ENCODE data around the gene SPOCK1.

SPOCK1 gene

GRCh38 chr5:137506296-137506695 is 7.2 kb upstream of the SPOCK1 start:
- TF ChIP-seq REST (IDR thresholded peaks at IDR 0.05; ENCODE audit: insufficient read depth in 1 of 2, low read depth in 2 of 2, low read length in 2 of 2) (no peak), TAF1 (IDR thresholded peaks at IDR 0.05; ENCODE audit: borderline replicate concordance, insufficient read depth, low read length) (no peak), FOXP2 (optimal IDR thresholded peaks at IDR 0.05; ENCODE audit: borderline replicate concordance, extremely low read depth, extremely low read length, insufficient read depth) (no peak), POLR2AphosphoS5 (IDR thresholded peaks at IDR 0.05; ENCODE audit: low read depth, low read length) (no peak), SIN3A (IDR thresholded peaks at IDR 0.05; ENCODE audit: borderline replicate concordance, insufficient read depth, low read length) (no peak)

- TF ChIP-seq SIN3A (IDR thresholded peaks at IDR 0.05; ENCODE audit: borderline replicate concordance, insufficient read depth, low read length), result no peak
- TF ChIP-seq TAF1 (IDR thresholded peaks at IDR 0.05; ENCODE audit: borderline replicate concordance, insufficient read depth, low read length), result no peak
- TF ChIP-seq REST (IDR thresholded peaks at IDR 0.05; ENCODE audit: insufficient read depth in 1 of 2, low read depth in 2 of 2, low read length in 2 of 2), result no peak
- no peak for TF ChIP-seq POLR2AphosphoS5 (IDR thresholded peaks at IDR 0.05; ENCODE audit: low read depth, low read length)
- TF ChIP-seq FOXP2 (optimal IDR thresholded peaks at IDR 0.05; ENCODE audit: borderline replicate concordance, extremely low read depth, extremely low read length, insufficient read depth), result no peak
These were observed 5.8 kb upstream of the SPOCK1 start for GRCh38 chr5:137504916-137505315.

GRCh38 chr5:137503456-137503855 is 4.3 kb upstream of the SPOCK1 start:
- TF ChIP-seq REST (IDR thresholded peaks at IDR 0.05; ENCODE audit: insufficient read depth in 1 of 2, low read depth in 2 of 2, low read length in 2 of 2) (no peak), FOXP2 (optimal IDR thresholded peaks at IDR 0.05; ENCODE audit: borderline replicate concordance, extremely low read depth, extremely low read length, insufficient read depth) (no peak), POLR2AphosphoS5 (IDR thresholded peaks at IDR 0.05; ENCODE audit: low read depth, low read length) (no peak), SIN3A (IDR thresholded peaks at IDR 0.05; ENCODE audit: borderline replicate concordance, insufficient read depth, low read length) (no peak), TAF1 (IDR thresholded peaks at IDR 0.05; ENCODE audit: borderline replicate concordance, insufficient read depth, low read length) (no peak)

GRCh38 chr5:137502632-137503031 is 3.5 kb upstream of the SPOCK1 start:
- TF ChIP-seq FOXP2 (optimal IDR thresholded peaks at IDR 0.05; ENCODE audit: borderline replicate concordance, extremely low read depth, extremely low read length, insufficient read depth), result no peak
- TF ChIP-seq TAF1 (IDR thresholded peaks at IDR 0.05; ENCODE audit: borderline replicate concordance, insufficient read depth, low read length), result no peak
- no peak for TF ChIP-seq REST (IDR thresholded peaks at IDR 0.05; ENCODE audit: insufficient read depth in 1 of 2, low read depth in 2 of 2, low read length in 2 of 2)
- TF ChIP-seq SIN3A (IDR thresholded peaks at IDR 0.05; ENCODE audit: borderline replicate concordance, insufficient read depth, low read length), result no peak

- no peak for TF ChIP-seq SIN3A (IDR thresholded peaks at IDR 0.05; ENCODE audit: borderline replicate concordance, insufficient read depth, low read length)
- no peak for TF ChIP-seq FOXP2 (optimal IDR thresholded peaks at IDR 0.05; ENCODE audit: borderline replicate concordance, extremely low read depth, extremely low read length, insufficient read depth)
- no peak for TF ChIP-seq TAF1 (IDR thresholded peaks at IDR 0.05; ENCODE audit: borderline replicate concordance, insufficient read depth, low read length)
- TF ChIP-seq REST (IDR thresholded peaks at IDR 0.05; ENCODE audit: insufficient read depth in 1 of 2, low read depth in 2 of 2, low read length in 2 of 2), result no peak
- TF ChIP-seq POLR2AphosphoS5 (IDR thresholded peaks at IDR 0.05; ENCODE audit: low read depth, low read length), result no peak
These were observed 2.8 kb upstream of the SPOCK1 start for GRCh38 chr5:137501846-137502406.
